H9 (cell line): ENCODE measurements around the gene RND1. TPM values are rescaled to one million over a fixed set of nuclear protein-coding genes. Genes with fewer than 3 reads are reported as not detected.

ENCODE experiments used
- DNase-seq: peaks from one replicate; pipeline ENCODE4 v3.0.0-alpha.2; 2017
- H2AFZ ChIP-seq: one replicate; pipeline ENCODE4 v1.6.1; 2013; ENCODE audit warnings: mild to moderate bottlenecking, low read length, control low read depth, moderate library complexity
- H2AK5ac ChIP-seq: 2 replicates; pipeline ENCODE4 v1.6.1; 2013; ENCODE audit warnings: low read length, control low read depth, mixed read lengths; ENCODE audit not compliant: insufficient read length
- H2BK120ac ChIP-seq: one replicate; pipeline ENCODE4 v1.6.1; 2013; ENCODE audit warnings: low read depth, mild to moderate bottlenecking, low read length, control low read depth, inconsistent platforms; ENCODE audit not compliant: poor library complexity, severe bottlenecking
- H2BK12ac ChIP-seq: 2 replicates; pipeline ENCODE4 v1.6.1; 2013; ENCODE audit warnings: low read length, control low read depth, mixed read lengths, low read depth; ENCODE audit not compliant: insufficient read length
- H2BK15ac ChIP-seq: 2 replicates; pipeline ENCODE4 v1.6.1; 2013; ENCODE audit warnings: low read depth, low read length, control low read depth
- H2BK20ac ChIP-seq: one replicate; pipeline ENCODE4 v1.6.1; 2013; ENCODE audit warnings: low read depth, mild to moderate bottlenecking, low read length, control low read depth, inconsistent platforms; ENCODE audit not compliant: poor library complexity, severe bottlenecking
- H2BK5ac ChIP-seq: 2 replicates; pipeline ENCODE4 v1.6.1; 2013; ENCODE audit warnings: low read length, control low read depth, mixed read lengths; ENCODE audit not compliant: insufficient read length
- H3K14ac ChIP-seq: 2 replicates; pipeline ENCODE4 v1.6.1; 2013; ENCODE audit warnings: low read length, control low read depth; ENCODE audit not compliant: insufficient read depth
- H3K18ac ChIP-seq: 2 replicates; pipeline ENCODE4 v1.6.1; 2013; ENCODE audit warnings: low read depth, mild to moderate bottlenecking, mixed read lengths, low read length, control low read depth; ENCODE audit not compliant: insufficient read length
- H3K23ac ChIP-seq: 2 replicates; pipeline ENCODE4 v1.6.1; 2013; ENCODE audit warnings: low read length, control low read depth, mixed read lengths, low read depth; ENCODE audit not compliant: insufficient read length
- H3K23me2 ChIP-seq: 2 replicates; pipeline ENCODE4 v1.6.1; 2013; ENCODE audit warnings: low read depth, mild to moderate bottlenecking, mixed read lengths, low read length, control low read depth; ENCODE audit not compliant: insufficient read length, poor library complexity, severe bottlenecking
- H3K27ac ChIP-seq: 2 replicates; pipeline ENCODE4 v1.5.1; 2013; ENCODE audit warnings: low read length, control low read depth, mixed read lengths, low read depth; ENCODE audit not compliant: insufficient read length
- H3K27me3 ChIP-seq: 2 replicates; pipeline ENCODE4 v1.6.1; 2013; ENCODE audit warnings: low read length, control low read depth, inconsistent platforms; ENCODE audit not compliant: insufficient read depth
- H3K4ac ChIP-seq: 2 replicates; pipeline ENCODE4 v1.6.1; 2013; ENCODE audit warnings: low read depth, mild to moderate bottlenecking, control low read depth, inconsistent platforms, low read length, moderate library complexity
- H3K4me1 ChIP-seq: 2 replicates; pipeline ENCODE4 v1.6.1; 2013; ENCODE audit warnings: low read length, control low read depth, inconsistent platforms; ENCODE audit not compliant: insufficient read depth
- H3K4me2 ChIP-seq: 2 replicates; pipeline ENCODE4 v1.6.1; 2013; ENCODE audit warnings: low read length, control low read depth, mixed read lengths; ENCODE audit not compliant: insufficient read length, insufficient read depth
- H3K56ac ChIP-seq: 2 replicates; pipeline ENCODE4 v1.6.1; 2013; ENCODE audit warnings: low read depth, mild to moderate bottlenecking, mixed read lengths, low read length, control low read depth; ENCODE audit not compliant: insufficient read length
- H3K79me1 ChIP-seq: 2 replicates; pipeline ENCODE4 v1.6.1; 2013; ENCODE audit warnings: low read depth, mild to moderate bottlenecking, moderate library complexity, low read length, control low read depth, inconsistent platforms; ENCODE audit not compliant: insufficient read depth, poor library complexity, severe bottlenecking
- H3K79me2 ChIP-seq: 2 replicates; pipeline ENCODE4 v1.6.1; 2013; ENCODE audit warnings: low read length, control low read depth, inconsistent platforms; ENCODE audit not compliant: insufficient read depth
- H3K9ac ChIP-seq: 2 replicates; pipeline ENCODE4 v1.6.1; 2013; ENCODE audit warnings: low read length, control low read depth, mixed read lengths; ENCODE audit not compliant: insufficient read length; ENCODE audit errors: extremely low read depth
- H3K9me3 ChIP-seq: one replicate; pipeline ENCODE4 v1.6.1; 2013; ENCODE audit warnings: low read depth, low read length, inconsistent platforms; ENCODE audit not compliant: control insufficient read depth
- H3T11ph ChIP-seq: one replicate; pipeline ENCODE4 v1.6.1; 2013; ENCODE audit warnings: mild to moderate bottlenecking, low read length, control low read depth, inconsistent platforms
- H4K20me1 ChIP-seq: one replicate; pipeline ENCODE4 v1.6.1; 2013; ENCODE audit not compliant: control insufficient read depth, insufficient read length, insufficient read depth
- H4K5ac ChIP-seq: 2 replicates; pipeline ENCODE4 v1.6.1; 2013; ENCODE audit warnings: low read depth, mild to moderate bottlenecking, mixed read lengths, low read length, control low read depth; ENCODE audit not compliant: insufficient read length
- H4K8ac ChIP-seq: replicated peaks from 2 replicates; pipeline ENCODE4 v1.6.1; 2013; ENCODE audit warnings: low read length, control low read depth, mixed read lengths, low read depth; ENCODE audit not compliant: insufficient read length
- H4K91ac ChIP-seq: 2 replicates; pipeline ENCODE4 v1.6.1; 2013; ENCODE audit warnings: low read depth, mild to moderate bottlenecking, moderate library complexity, mixed read lengths, low read length, control low read depth; ENCODE audit not compliant: insufficient read length
- H3K27ac Mint-ChIP-seq, 3 experiments: 2 replicates in 2 of 3; 3 replicates in 1 of 3; pipeline ENCODE4 v1.8.0; 2020 to 2021; ENCODE audit warnings: mixed read lengths in 3 of 3, mild to moderate bottlenecking in 1 of 3, moderate library complexity in 1 of 3
- H3K27me3 Mint-ChIP-seq: 2 replicates; pipeline ENCODE4 v1.8.0; 2021; ENCODE audit warnings: low read depth, mild to moderate bottlenecking, moderate library complexity, mixed read lengths
- H3K36me3 Mint-ChIP-seq, 3 experiments: 2 replicates in 2 of 3; 3 replicates in 1 of 3; pipeline ENCODE4 v1.8.0; 2020 to 2021; ENCODE audit warnings: low read depth in 3 of 3, mixed read lengths in 3 of 3; ENCODE audit not compliant: insufficient read depth in 1 of 3
- H3K4me1 Mint-ChIP-seq, 2 experiments: 2 replicates each; pipeline ENCODE4 v1.8.0; 2020; ENCODE audit warnings: mixed read lengths in 2 of 2
- H3K4me3 Mint-ChIP-seq, 2 experiments: 2 replicates in 1 of 2; 3 replicates in 1 of 2; pipeline ENCODE4 v1.8.0; 2020 to 2021; ENCODE audit warnings: mild to moderate bottlenecking in 2 of 2, mixed read lengths in 2 of 2, moderate library complexity in 1 of 2
- H3K9me3 Mint-ChIP-seq, 2 experiments: 2 replicates in 1 of 2; 3 replicates in 1 of 2; pipeline ENCODE4 v1.8.0; 2020; ENCODE audit warnings: mild to moderate bottlenecking in 2 of 2, mixed read lengths in 2 of 2, moderate library complexity in 1 of 2
- WGBS: extraction: QIAGEN DNeasy Blood & Tissue Kit; methylation state at CpG from one replicate; pipeline ENCODE4 v1.1.7; 2013; ENCODE audit warnings: missing lambda C conversion rate, low lambda C conversion rate, mixed read lengths; ENCODE audit not compliant: insufficient read length; ENCODE audit errors: extremely low coverage; 5-methylcytosine and 5-hydroxymethylcytosine counted together
- total RNA-seq: library from RNA; stranded (reverse); gene quantifications from 2 replicates; pipeline ENCODE4 v1.2.1, GENCODE V29; 2021
- TF ChIP-seq, protein P1 (sequence below): fragments of 200-600 bp; sonication (generic); conservative IDR thresholded peaks from 3 replicates; pipeline ENCODE4 v1.8.0; 2021; ENCODE audit warnings: antibody characterized with exemption, mild to moderate bottlenecking

The RND1 gene
- total RNA-seq, 1 experiment from 2014 or later = 9.7 TPM

DNA sequence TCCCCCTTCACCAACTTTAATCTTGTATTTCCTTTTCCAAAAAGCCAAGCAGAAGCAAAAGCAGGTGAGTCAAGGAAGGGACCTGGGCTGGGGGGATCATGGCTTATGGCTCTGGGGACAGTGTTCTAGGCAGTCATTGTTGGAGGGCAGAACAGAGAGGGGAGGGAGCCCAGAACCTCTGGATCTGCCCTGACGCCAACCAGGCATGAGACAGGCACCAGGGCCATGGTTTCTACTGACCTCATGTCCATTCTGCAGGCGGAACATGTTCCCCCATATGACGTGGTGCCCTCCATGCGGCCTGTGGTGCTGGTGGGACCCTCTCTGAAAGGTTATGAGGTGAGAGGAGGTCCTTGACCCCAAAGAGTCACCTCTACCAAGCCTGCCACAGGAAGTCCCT, 40.8 kb downstream of the RND1 start:
- H3K27ac Mint-ChIP-seq = no peak overlapping the region; a peak in 1 of 7 replicates
- Histone ChIP-seq H3K4me2 (no peak overlapping the region), H2BK20ac (no peak overlapping the region), H3K4ac (no peak overlapping the region), H3K27me3 (no peaks in the 10 kb centered on the region; the same call in 1 of the 2 replicates), H3K79me1 (no peaks in the 10 kb centered on the region), H4K20me1 (no peaks in the 10 kb centered on the region), H3K56ac (no peak overlapping the region), H4K5ac (no peak overlapping the region), H4K8ac (no peak overlapping the region), H3K9ac (no peak overlapping the region), H3K23ac (no peak overlapping the region), H2BK12ac (no peak overlapping the region), H3K18ac (no peak overlapping the region), H3K23me2 (no peaks in the 10 kb centered on the region), H2BK120ac (no peak overlapping the region), H4K91ac (no peak overlapping the region), H2AK5ac (no peak overlapping the region), H2AFZ (no peak overlapping the region), H3K4me1 (no peaks in the 10 kb centered on the region), H3K9me3 (no peaks in the 10 kb centered on the region), H3K27ac (no peak overlapping the region), H2BK15ac (no peak overlapping the region), H3K79me2 (no peaks in the 10 kb centered on the region), H3T11ph (no peak overlapping the region), H3K14ac (no peak overlapping the region), H2BK5ac (no peak overlapping the region)
- WGBS = no CpG with 5 or more reads among the region's 4 CpGs
- peaks cover 2% of the 10 kb centered on the region for H3K27me3 Mint-ChIP-seq
- H3K36me3 Mint-ChIP-seq = peaks cover 8 to 62% (median 40%) of the 10 kb centered on the region in 3 experiments; a peak in 6 of 7 replicates
- H3K4me1 Mint-ChIP-seq = peaks cover 20 to 30% of the 10 kb centered on the region in 2 experiments
- DNase-seq = no peak
- TF ChIP-seq, protein P1, sequence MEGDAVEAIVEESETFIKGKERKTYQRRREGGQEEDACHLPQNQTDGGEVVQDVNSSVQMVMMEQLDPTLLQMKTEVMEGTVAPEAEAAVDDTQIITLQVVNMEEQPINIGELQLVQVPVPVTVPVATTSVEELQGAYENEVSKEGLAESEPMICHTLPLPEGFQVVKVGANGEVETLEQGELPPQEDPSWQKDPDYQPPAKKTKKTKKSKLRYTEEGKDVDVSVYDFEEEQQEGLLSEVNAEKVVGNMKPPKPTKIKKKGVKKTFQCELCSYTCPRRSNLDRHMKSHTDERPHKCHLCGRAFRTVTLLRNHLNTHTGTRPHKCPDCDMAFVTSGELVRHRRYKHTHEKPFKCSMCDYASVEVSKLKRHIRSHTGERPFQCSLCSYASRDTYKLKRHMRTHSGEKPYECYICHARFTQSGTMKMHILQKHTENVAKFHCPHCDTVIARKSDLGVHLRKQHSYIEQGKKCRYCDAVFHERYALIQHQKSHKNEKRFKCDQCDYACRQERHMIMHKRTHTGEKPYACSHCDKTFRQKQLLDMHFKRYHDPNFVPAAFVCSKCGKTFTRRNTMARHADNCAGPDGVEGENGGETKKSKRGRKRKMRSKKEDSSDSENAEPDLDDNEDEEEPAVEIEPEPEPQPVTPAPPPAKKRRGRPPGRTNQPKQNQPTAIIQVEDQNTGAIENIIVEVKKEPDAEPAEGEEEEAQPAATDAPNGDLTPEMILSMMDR = no peak
- no peak overlapping the region for H3K4me3 Mint-ChIP-seq
- H3K9me3 Mint-ChIP-seq = no peaks in the 10 kb centered on the region
